Hepatocyte (in vitro differentiated cells): ENCODE measurements around the gene LSG1. TPM values are rescaled to one million over a fixed set of nuclear protein-coding genes. Genes with fewer than 3 reads are reported as not detected.

Source experiments
- DNase-seq: peaks from one replicate; pipeline ENCODE4 v3.0.0-alpha.2; 2016; ENCODE audit warnings: low spot score
- H2AFZ ChIP-seq: fragments of 200-600 bp; sonication (generic); 2 replicates; pipeline ENCODE4 v1.6.0; 2016; ENCODE audit warnings: antibody characterized with exemption, mild to moderate bottlenecking
- H3K27ac ChIP-seq: fragments of 200-600 bp; sonication (generic); 2 replicates; pipeline ENCODE4 v1.5.1; 2016; ENCODE audit warnings: mild to moderate bottlenecking
- H3K27me3 ChIP-seq: fragments of 200-600 bp; sonication (generic); 2 replicates; pipeline ENCODE4 v1.6.1; 2016
- H3K36me3 ChIP-seq: fragments of 200-600 bp; sonication (generic); replicated peaks from 2 replicates; pipeline ENCODE4 v1.5.1; 2016; ENCODE audit warnings: low read depth; ENCODE audit not compliant: insufficient read depth
- H3K4me1 ChIP-seq: fragments of 200-600 bp; sonication (generic); 2 replicates; pipeline ENCODE4 v1.5.1; 2016; ENCODE audit warnings: mild to moderate bottlenecking, moderate library complexity; ENCODE audit not compliant: insufficient read depth
- H3K4me2 ChIP-seq: fragments of 200-600 bp; sonication (generic); 2 replicates; pipeline ENCODE4 v1.6.0; 2016
- H3K4me3 ChIP-seq: fragments of 200-600 bp; sonication (generic); 2 replicates; pipeline ENCODE4 v1.5.1; 2016; ENCODE audit warnings: mild to moderate bottlenecking
- H3K79me2 ChIP-seq: fragments of 200-600 bp; sonication (generic); 2 replicates; pipeline ENCODE4 v1.6.0; 2017; ENCODE audit warnings: mild to moderate bottlenecking
- H3K9me2 ChIP-seq: fragments of 200-600 bp; sonication (generic); replicated peaks from 2 replicates; pipeline ENCODE4 v1.6.0; 2017; ENCODE audit warnings: mild to moderate bottlenecking; ENCODE audit not compliant: insufficient read depth
- H3K9me3 ChIP-seq: fragments of 200-600 bp; sonication (generic); 2 replicates; pipeline ENCODE4 v1.5.1; 2016; ENCODE audit warnings: low read depth, mild to moderate bottlenecking
- H4K20me1 ChIP-seq: fragments of 200-600 bp; sonication (generic); 2 replicates; pipeline ENCODE4 v1.6.0; 2016; ENCODE audit warnings: mild to moderate bottlenecking; ENCODE audit not compliant: insufficient read depth, poor library complexity, severe bottlenecking
- EZH2 ChIP-seq: fragments of 200-600 bp; sonication (generic); IDR thresholded peaks from 2 replicates; pipeline ENCODE4 v1.6.1; 2016; ENCODE audit warnings: antibody characterized with exemption, mild to moderate bottlenecking, borderline replicate concordance
- EZH2phosphoT487 ChIP-seq: fragments of 200-600 bp; sonication (generic); IDR thresholded peaks from one replicate; pipeline ENCODE4 v1.6.1; 2018; ENCODE audit warnings: antibody characterized with exemption, mild to moderate bottlenecking, low read depth, moderate library complexity; ENCODE audit not compliant: unreplicated experiment, severe bottlenecking
- WGBS: methylation state at CpG from one replicate; pipeline ENCODE4 v1.1.6; 2016; ENCODE audit warnings: low lambda C conversion rate; ENCODE audit errors: missing lambda C conversion rate; 5-methylcytosine and 5-hydroxymethylcytosine counted together
- polyA plus RNA-seq: library from polyadenylated mRNA; unstranded; fragments of >200 nt; fragmentation: Nextera tagmentation; extraction: Ambion mirVana; gene quantifications from 2 replicates; pipeline ENCODE4 v1.2.1, GENCODE V29; 2016
- total RNA-seq: library from RNA; depleted of rRNA; stranded (reverse); fragments of >200 nt; gene quantifications from 2 replicates; pipeline ENCODE4 v1.2.3, GENCODE V29; 2014
- TF ChIP-seq, protein P1 (sequence below): fragments of 200-600 bp; sonication (generic); IDR thresholded peaks from 2 replicates; pipeline ENCODE4 v1.5.1; 2016; ENCODE audit warnings: antibody characterized with exemption, mild to moderate bottlenecking; ENCODE audit not compliant: poor library complexity

The LSG1 gene
- total and polyA plus RNA-seq, 2 experiments from 2014 or later = 27.0 to 29.5 TPM

DNA sequence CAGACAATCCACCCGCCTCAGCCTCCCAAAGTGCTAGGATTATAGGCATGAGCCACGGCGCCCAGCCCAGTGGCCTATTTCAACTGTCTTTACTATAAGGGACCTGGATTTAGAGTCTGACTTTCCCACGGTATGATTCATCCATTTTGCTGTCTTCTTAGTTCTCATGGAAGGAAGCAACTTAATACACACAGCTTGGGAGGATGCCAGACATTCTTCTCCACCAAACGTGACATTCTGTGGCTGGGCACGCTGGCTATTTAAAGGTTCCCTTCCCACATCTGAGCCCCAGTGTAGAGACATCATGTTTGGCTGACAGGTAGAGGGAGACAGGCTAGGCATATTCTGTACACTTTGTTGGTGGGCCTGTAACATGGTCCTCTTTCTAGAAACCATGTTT, 39.9 kb upstream of the LSG1 start:
- H4K20me1 ChIP-seq = no peaks in the 10 kb centered on the region
- no peaks in the 10 kb centered on the region for H3K9me3 ChIP-seq
- H2AFZ ChIP-seq = no peak overlapping the region
- H3K79me2 ChIP-seq = no peaks in the 10 kb centered on the region
- WGBS = 45% methylated on average over 6 of the region's 6 CpGs
- H3K27ac ChIP-seq = no peak overlapping the region
- H3K27me3 ChIP-seq = no peaks in the 10 kb centered on the region
- TF ChIP-seq, protein P1, sequence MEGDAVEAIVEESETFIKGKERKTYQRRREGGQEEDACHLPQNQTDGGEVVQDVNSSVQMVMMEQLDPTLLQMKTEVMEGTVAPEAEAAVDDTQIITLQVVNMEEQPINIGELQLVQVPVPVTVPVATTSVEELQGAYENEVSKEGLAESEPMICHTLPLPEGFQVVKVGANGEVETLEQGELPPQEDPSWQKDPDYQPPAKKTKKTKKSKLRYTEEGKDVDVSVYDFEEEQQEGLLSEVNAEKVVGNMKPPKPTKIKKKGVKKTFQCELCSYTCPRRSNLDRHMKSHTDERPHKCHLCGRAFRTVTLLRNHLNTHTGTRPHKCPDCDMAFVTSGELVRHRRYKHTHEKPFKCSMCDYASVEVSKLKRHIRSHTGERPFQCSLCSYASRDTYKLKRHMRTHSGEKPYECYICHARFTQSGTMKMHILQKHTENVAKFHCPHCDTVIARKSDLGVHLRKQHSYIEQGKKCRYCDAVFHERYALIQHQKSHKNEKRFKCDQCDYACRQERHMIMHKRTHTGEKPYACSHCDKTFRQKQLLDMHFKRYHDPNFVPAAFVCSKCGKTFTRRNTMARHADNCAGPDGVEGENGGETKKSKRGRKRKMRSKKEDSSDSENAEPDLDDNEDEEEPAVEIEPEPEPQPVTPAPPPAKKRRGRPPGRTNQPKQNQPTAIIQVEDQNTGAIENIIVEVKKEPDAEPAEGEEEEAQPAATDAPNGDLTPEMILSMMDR = no peak
- no peak for TF ChIP-seq EZH2
- no peak for TF ChIP-seq EZH2phosphoT487
- H3K9me2 ChIP-seq = no peaks in the 10 kb centered on the region
- H3K4me2 ChIP-seq = no peak overlapping the region
- peak; percentile 59 for DNase-seq
- H3K36me3 ChIP-seq = no peaks in the 10 kb centered on the region
- H3K4me3 ChIP-seq = no peak overlapping the region
- H3K4me1 ChIP-seq = no peaks in the 10 kb centered on the region

DNA sequence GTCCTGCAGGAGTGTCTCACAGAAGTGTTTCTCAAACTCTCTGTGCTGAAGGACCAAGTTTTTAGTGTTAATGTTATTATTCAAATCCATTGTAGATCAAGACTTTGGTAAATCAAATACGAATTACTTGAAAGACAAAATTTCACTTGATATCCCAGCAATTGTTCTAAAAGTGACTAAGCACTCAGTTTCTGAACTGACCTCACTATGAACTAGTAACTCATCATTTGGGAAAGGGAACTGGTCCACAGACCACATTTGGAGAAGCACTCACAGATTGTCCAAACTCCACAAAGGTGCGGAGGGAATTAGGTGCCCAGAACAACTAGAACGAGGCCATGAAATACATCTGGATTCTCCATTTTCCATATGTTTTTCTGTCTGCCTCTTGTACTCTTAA, 39.3 kb upstream of the LSG1 start:
- Histone ChIP-seq H3K9me2 (no peaks in the 10 kb centered on the region), H3K27me3 (no peaks in the 10 kb centered on the region), H3K9me3 (no peaks in the 10 kb centered on the region), H3K79me2 (no peaks in the 10 kb centered on the region), H3K4me2 (no peak overlapping the region), H3K4me3 (no peak overlapping the region), H3K36me3 (no peaks in the 10 kb centered on the region), H4K20me1 (no peaks in the 10 kb centered on the region), H3K27ac (no peak overlapping the region), H2AFZ (no peak overlapping the region), H3K4me1 (no peaks in the 10 kb centered on the region)
- TF ChIP-seq EZH2 (no peak), EZH2phosphoT487 (no peak)
- TF ChIP-seq, protein P1 = no peak
- 93% methylated on average over 3 of the region's 3 CpGs for WGBS
- no peak for DNase-seq

DNA sequence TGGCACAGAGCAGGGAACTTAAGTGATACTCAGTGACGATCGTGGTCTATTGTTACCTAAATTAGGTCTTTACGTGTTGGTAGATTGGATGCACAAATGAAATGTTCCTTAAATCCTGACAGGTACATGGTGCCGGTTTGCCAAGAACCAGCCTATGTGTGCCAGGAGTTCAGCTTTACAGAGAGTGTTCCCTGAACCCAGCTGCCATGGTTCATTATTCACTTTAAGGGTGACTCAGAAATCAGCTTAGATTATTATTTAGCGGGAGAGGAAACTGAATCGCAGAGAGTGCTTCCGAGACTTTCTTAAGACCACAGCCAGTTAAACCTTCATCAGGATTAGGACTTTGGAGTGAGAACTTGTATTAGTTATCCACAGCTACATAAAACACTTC, 35.2 kb upstream of the LSG1 start:
- Histone ChIP-seq H3K4me3 (no peak overlapping the region), H3K27me3 (no peaks in the 10 kb centered on the region), H3K4me2 (peak overlapping the region; percentile 44), H3K36me3 (no peaks in the 10 kb centered on the region), H3K4me1 (no peaks in the 10 kb centered on the region), H3K27ac (no peak overlapping the region), H3K9me2 (no peaks in the 10 kb centered on the region), H3K79me2 (no peaks in the 10 kb centered on the region), H4K20me1 (no peaks in the 10 kb centered on the region), H3K9me3 (no peaks in the 10 kb centered on the region), H2AFZ (no peak overlapping the region)
- TF ChIP-seq, protein P1 = no peak
- 85% methylated on average over 7 of the region's 7 CpGs for WGBS
- DNase-seq = no peak

DNA sequence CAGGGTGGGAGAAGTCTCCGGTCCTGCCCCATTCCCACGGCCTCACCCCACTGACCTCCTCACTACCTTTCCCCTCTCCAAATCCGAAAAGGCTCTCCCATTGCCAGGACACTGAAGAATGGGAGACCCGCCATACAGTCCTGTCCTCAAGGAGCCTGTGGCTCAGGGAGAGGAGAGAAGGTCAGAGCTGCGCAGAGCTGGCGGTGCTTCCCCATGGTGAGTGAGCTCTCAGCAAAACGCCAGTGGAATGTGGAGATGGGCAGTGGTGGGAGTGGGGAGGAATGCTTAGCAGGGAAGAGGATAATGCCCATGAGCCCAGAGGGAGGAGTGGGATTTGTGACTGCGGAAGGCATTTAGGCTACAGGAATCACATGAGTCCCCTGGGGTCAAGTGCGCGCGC, 33.8 kb upstream of the LSG1 start:
- TF ChIP-seq, protein P1 = no peak
- TF ChIP-seq EZH2phosphoT487 = no peak
- no peak for TF ChIP-seq EZH2
- Histone ChIP-seq H3K9me3 (no peaks in the 10 kb centered on the region), H2AFZ (no peak overlapping the region), H3K79me2 (no peaks in the 10 kb centered on the region), H4K20me1 (no peaks in the 10 kb centered on the region), H3K27ac (no peak overlapping the region), H3K4me1 (no peaks in the 10 kb centered on the region), H3K4me2 (no peak overlapping the region), H3K27me3 (no peaks in the 10 kb centered on the region), H3K36me3 (no peaks in the 10 kb centered on the region), H3K9me2 (no peaks in the 10 kb centered on the region), H3K4me3 (no peak overlapping the region)
- WGBS = 93% methylated on average over 10 of the region's 11 CpGs
- no peak for DNase-seq
